Measurements from ENCODE around the gene ATP11A.

DNA sequence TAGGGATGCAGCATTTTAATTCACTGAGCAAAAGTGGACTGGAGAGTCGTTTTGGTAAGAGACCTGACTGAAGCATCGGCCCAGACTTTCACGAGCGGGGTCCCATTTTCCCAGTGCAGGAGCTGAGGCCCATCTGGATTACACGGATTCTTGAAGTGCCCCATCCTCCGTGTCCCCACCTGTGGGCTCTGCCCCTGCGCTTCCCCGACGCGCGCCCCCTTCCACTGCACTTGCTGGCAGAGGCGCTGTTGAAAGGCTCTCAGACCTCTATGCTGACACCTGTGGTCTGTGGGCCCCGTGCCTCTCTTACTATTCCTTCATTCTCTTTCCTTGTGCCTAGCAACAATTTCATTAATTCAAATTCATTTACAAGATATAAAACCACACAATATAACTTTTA, 228.9 kb downstream of the ATP11A start:
- TF ChIP-seq, protein P1, sequence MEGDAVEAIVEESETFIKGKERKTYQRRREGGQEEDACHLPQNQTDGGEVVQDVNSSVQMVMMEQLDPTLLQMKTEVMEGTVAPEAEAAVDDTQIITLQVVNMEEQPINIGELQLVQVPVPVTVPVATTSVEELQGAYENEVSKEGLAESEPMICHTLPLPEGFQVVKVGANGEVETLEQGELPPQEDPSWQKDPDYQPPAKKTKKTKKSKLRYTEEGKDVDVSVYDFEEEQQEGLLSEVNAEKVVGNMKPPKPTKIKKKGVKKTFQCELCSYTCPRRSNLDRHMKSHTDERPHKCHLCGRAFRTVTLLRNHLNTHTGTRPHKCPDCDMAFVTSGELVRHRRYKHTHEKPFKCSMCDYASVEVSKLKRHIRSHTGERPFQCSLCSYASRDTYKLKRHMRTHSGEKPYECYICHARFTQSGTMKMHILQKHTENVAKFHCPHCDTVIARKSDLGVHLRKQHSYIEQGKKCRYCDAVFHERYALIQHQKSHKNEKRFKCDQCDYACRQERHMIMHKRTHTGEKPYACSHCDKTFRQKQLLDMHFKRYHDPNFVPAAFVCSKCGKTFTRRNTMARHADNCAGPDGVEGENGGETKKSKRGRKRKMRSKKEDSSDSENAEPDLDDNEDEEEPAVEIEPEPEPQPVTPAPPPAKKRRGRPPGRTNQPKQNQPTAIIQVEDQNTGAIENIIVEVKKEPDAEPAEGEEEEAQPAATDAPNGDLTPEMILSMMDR (IDR thresholded peaks at IDR 0.05): no peak
- TF ChIP-seq POLR2A (IDR thresholded peaks at IDR 0.05): no peak
